GM19025 (cell line): Measurements from ENCODE around the gene EIF4H.
"Not testable (repeated sequence)": the region's sequence is repeated elsewhere in the genome, so short reads cannot be mapped to it uniquely, and the experiment has no call there.

Experiments
- ATAC-seq: cut with Tn5 transposase; IDR thresholded peaks from one replicate; pipeline ENCODE4 v1.9.1; 2021; ENCODE audit warnings: mild to moderate bottlenecking, low read depth, moderate library complexity; ENCODE audit not compliant: unreplicated experiment

The EIF4H gene

DNA sequence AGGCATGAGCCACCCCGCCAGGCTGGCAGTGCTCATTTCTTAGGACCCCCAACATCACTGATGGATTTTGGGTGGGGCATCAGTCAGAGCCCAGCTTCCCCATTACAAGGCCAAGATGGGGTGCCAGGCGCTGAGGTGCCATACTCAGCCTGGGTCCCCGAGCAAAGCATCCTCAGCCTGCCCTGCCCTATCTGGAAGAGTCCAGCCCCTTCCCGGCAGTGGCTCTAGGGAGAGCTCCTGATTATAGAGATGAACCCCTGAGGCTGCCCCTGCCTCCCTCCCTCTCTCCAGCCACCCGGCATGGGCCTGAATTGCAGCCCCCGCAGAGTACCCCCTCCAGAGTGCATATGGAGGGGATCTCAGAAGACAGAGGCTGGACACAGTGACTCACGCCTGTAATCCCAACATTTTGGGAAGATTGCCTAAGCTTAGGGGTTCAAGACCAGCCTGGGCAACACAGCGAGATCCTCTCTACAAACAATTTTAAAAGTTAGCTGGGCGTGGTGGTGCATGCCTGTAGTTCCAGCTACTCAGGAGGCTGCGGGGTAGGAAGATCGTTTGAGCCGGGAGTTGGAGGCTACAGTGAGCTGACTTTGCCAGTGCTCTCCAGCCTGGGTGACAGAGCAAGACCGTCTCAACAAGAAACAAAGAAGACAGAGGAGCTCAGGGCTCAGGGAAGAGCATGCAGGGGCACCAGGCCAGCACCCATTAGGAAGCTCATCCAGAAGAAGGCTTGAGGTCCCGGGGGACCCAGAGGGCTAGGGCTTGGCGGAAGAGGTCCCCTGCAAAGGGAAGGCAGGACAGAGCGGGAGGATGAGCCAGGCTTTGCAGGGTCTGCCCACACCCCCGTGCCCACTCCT lies 48.9 kb downstream of the EIF4H start:
- ATAC-seq = no peak

DNA sequence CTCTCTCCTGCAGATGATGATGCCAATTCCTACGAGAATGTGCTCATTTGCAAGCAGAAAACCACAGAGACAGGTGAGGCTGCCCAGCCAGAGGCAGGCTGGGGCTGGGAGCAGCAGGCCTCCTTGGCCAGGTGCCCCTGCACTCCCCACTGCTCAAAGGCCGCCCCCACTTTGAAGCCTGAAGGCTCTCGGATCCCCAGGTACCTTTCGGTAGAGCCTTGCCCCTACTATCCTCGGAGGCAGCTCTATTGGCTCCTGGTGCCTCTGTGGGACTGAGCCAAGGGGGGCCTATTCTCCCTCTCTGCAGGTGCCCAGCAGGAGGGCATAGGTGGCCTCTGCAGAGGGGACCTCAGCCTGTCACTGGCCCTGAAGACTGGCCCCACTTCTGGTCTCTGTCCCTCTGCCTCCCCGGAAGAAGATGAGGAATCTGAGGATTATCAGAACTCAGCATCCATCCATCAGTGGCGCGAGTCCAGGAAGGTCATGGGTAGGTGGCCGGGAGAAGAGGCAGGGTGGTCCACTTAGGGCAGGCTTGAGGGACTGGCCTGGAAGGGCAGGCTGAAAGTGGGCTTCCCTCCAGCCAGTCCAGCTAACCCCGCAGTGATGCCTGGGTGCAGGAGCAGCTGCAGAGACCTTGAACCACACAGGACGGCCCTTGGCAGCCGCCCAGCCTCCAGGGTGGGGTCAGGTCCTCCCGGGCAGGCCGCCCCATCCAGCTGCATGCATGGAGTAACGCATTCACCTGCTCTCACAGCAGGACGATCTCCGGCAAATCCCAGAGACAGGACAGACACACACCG lies 49.8 kb downstream of the EIF4H start:
- ATAC-seq = no peak

DNA sequence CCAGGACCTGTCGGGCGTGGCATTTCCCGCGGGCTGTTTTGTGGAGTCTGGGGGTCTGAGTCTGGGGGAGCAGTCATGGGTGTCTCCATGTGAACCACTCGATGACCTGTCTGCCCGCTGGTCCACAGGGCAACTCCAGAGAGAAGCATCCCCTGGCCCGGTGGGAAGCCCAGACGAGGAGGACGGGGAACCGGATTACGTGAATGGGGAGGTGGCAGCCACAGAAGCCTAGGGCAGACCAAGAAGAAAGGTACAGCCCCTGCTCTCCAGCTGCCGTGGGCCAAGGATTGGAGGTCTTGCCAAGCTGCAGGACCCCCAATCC lies 50.3 kb downstream of the EIF4H start:
- no peak for ATAC-seq

DNA sequence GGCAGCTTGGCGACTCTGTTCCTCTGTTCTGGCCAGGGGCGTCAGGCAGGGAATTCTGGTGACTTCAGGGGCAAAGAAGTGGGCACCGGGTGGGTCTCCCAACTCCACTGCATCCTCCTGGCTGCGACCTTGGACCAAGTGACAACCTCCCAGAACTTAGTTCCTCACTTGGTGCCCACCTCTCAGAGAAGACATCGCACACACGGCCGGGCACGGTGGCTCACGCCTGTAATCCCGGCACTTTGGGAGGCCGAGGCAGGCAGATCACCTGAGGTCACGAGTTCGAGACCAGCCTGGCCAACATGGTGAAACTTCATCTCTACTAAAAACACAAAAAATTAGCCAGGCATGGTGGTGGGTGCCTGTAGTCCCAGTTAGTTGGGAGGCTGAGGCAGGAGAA lies 50.8 kb downstream of the EIF4H start:
- ATAC-seq = not testable (repeated sequence)

DNA sequence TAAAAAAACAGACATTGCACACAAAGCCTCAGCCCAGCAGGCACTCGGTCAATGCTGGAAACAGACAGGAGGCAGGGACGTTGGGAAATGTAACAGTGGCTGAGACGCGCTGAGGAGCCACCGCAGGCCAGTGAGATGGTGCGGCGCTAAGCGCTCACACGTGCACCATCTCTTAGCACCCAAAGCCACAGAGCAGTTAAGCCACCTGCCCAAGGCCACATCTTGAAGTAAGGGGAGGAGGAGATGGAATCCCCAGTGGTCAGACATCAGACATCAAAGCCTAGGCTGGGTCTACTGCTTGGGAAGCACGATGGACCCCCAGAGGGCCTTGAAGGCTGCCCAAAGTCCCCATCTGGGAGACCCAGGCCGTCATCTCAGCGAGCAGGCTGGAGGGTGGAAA lies 51.2 kb downstream of the EIF4H start:
- ATAC-seq = no peak

DNA sequence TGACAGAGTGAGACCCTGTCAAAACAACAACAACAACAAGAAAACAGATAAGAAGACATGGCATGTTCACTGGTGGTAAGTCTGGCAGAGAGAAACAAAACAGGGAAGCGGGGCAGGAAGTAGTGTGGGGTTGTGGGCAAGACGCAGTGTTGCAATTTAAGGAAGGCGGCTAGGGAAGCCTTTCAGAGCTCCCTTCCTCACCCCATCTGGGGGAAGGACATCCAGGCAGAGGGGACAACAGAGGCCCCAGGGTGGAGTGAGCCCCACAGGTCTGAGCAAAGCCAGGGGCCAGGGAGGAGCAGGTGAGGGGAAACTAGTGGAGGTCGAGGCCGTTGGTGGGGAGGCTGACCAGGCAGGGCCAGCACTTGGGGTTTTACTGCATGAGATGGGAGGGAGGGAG lies 52.5 kb downstream of the EIF4H start:
- ATAC-seq = no peak

DNA sequence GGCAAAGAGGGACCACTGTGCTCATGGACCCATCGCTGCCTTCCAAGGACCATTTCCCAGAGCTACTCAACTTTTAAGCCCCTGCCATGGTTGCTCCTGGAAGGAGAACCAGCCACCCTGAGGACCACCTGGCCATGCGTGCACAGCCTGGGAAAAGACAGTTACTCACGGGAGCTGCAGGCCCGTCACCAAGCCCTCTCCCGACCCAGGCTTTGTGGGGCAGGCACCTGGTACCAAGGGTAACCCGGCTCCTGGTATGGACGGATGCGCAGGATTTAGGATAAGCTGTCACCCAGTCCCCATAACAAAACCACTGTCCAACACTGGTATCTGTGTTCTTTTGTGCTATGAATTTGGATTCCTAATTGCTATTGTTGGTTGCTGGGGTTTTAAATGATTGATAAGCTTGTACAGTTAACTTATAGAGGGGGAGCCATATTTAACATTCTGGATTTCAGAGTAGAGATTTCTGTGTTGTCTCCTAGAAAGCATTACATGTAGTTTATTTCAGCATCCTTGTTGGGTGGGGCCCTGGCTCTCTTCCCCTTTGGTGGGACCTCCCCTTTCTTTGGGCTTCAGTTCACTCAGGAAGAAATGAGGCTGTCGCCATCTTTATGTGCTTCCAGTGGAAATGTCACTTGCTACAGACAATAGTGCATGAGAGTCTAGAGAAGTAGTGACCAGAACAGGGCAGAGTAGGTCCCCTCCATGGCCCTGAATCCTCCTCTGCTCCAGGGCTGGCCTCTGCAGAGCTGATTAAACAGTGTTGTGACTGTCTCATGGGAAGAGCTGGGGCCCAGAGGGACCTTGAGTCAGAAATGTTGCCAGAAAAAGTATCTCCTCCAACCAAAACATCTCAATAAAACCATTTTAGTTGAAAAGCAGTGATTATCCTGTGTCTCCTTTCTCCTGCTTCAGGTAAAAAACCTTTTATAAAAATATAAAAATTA lies 55.1 kb downstream of the EIF4H start:
- no peak for ATAC-seq

DNA sequence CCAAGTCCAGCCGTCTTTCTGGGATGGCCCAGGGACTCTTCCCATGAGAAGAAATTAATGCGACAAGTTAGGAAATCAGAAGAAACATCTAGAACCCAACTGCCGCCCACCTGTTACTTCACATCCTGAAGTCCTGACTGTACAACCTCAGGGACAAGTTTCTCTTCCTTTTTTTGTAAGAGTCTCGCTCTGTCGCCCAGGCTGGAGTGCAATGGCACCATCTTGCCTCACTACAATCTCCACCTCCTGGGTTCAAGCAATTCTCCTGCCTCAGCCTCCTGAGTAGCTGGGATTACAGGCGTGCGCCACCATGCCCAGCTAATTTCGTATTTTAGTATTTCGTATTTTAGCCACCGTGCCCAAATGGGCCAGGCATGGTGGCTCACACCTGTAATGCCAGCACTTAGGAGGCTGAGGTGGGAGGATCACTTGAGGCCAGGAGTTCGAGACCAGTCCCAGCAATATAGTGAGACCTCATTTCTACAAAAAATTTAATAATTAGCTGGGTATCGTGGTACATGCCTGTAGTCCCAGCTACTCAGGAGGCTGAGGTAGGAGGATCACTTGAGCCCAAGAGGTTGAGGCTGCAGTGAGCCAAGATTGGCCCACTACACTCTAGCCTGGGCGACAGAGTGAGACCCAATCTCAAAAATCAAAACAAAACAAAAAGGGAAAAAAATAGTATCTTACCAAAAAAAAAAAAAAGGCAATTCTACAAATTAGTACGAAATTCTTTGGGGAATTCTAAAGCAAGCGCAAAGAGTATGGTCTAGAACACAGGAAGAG lies 56.5 kb downstream of the EIF4H start:
- ATAC-seq = peak; percentile 15

DNA sequence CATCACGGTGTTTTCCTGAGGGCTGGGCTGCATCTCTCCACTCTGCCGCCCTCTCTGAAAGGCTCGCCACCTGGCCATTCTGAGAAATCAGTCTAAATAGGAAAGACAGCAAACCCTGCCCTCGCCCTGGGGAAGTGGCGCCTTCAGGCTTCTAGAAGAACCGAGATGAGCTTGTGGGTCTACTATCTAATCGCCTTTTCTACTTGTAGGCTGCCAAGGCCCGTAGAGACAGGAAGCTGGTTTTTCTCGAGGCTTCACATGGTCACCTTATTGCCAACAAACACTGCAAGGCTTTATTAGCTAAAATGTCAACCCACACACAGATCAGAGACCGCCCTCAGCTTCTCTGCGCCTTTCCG lies 57.1 kb downstream of the EIF4H start:
- ATAC-seq = peak; percentile 67

DNA sequence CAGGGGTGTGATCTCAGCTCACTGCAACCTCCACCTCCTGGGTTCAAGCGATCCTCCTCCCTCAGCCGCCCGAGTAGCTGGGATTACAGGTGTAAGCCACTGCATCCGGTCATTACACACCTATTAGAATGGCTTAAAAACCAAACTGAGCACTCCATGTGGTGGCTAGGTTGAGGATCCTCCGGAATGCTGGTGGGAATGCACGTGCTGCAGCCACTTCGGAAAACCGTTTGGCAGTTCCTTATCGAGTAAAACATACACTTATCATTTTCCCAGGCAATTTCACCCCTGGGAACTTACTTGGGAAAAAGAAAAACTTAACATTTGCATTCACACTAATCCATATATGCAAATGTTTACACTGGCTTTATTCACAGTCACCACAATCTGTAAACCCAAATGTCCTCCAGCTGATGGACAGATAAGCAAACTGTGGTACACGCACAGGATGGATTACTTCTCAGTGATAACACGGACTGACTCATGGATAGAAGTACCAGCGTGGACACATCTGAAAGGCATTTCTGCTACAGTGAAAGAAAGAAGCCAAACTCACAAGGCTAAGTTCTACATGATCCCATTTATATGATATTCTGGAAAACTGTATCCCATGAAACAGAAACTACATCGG lies 59.6 kb downstream of the EIF4H start:
- ATAC-seq = no peak

DNA sequence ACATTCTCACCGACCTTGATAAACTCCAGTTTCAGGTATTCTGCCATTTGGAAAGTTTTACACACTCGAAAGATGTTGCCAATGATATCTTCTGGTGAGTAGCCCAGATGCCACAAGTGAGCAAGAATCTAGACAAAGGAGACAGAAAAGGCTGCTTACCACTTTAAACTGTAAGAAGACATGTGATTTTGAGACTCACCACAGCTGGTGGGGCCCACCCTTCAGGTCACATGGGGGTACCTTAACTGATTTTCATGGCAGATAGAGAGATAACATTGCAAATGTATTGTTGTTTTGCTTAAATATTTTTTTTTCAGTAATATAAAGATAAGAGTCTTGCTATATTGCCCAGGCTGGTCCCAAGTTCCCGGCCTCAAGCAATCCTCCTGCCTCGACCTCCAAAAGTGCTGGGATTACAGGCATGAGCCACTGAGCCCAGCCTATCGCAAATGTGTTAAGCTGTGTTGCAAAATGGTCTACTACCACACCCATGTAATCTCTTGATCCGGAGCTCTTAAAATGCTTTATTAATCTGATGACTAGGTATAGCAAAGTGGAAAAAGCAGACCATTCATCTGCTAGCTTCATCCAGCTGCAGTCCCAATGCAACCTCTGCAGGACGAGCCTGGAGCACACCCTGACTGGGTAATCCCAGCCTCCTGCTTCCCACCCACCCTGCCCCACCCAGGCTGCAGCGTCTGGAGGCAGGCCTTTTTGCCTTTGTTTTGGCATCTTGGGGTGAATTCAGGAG lies 61.5 kb downstream of the EIF4H start:
- ATAC-seq = no peak

DNA sequence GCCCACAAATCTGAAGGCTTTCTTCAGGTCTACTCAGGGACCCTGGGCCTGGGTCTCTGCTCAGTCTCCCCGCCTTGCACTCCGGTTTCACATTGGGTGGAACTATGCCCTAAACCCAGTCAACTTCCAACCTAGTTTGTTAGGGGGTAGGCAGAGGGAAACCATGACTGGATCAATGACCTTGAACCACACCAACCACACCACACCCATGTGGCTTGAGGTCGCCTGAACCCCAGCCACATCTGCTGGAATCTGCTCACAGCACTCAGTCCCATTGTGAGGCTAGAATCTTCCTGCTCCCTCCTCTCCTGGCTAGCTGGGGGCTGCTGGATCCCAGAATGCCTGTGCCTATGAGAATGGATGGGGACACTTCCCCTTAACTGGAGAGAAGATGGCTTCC lies 62.1 kb downstream of the EIF4H start:
- ATAC-seq = no peak

DNA sequence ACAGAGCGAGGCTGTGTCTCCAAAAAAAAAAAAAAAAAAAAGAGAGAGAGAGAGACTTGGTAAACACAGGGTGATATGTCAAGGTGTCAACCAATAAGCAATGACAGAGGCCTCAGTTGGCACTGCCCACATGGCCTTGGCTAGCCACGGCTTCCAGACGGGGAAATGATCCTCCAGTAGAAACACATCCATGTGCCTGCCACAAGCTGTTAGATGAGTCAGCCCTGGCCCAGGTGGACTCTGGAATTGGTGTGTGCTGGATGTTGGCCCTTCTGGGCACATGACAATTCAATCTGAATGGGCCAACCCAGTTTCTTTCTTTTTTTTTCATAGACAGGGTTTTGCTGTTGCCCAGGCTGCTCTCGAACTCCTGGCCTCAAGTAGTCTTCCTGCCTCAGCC lies 66.3 kb downstream of the EIF4H start:
- ATAC-seq = no peak

DNA sequence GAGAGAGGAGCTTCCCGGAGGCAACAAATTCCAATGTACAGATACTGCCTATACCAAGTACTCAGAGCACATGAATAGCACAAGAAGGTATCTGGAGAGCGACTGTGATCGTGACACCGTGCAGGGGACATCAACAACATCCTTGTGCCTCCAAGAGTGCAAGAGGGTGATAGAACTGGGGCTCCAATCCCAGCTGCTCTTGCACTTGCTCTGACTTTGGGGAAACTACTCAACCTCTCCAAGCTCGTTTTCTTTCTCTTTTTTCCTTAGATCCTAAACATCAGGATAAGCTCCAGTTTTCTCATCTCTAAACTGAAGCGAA lies 67.9 kb downstream of the EIF4H start:
- no peak for ATAC-seq

DNA sequence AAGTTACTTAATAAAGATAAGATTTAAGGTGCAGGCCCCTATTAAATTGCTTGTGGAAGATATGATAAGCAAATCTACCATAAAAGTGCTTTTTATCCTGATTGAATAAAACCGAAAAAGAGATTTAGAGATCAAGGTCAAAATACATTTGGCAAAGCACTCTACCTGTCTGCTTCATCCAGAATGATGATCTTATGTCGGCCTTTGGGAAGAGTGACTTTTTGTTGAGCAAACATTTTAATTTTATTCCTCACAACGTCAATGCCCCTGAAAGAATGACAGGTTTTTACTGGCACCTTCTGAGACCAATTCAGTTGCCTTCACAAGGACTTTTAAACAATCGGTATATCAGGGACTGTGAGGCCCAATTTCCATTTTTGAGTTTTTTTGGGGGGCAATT lies 72.3 kb downstream of the EIF4H start:
- no peak for ATAC-seq
